HepG2 (cell line): ENCODE results near the gene TOR1B. TPM values are rescaled to one million over a fixed set of nuclear protein-coding genes. Genes with fewer than 3 reads are reported as not detected.

Experiments used
- ATAC-seq: fragments of 200-7000 bp; cut with Tn5 transposase; 3 replicates; pipeline ENCODE4 v1.9.1; 2020; ENCODE audit warnings: mild to moderate bottlenecking, moderate library complexity
- BruUV-seq: library from RNA; stranded (reverse); fragments of 400-500 nt; replicated peaks from 2 replicates; lab custom pipeline; 2021; lab: Mats Ljungman, UMichigan
- CTCF ChIA-PET: fragments of 300-600 bp; formaldehyde crosslinking; extraction: SDS; loops from one replicate; lab custom pipeline; 2021; ENCODE audit warnings: low total read pairs, inconsistent platforms, low intra/inter-chr PET ratio; lab: Yijun Ruan, JAX
- POLR2A ChIA-PET: fragments of 350-600 bp; sonication (Branson Sonifier 250); formaldehyde crosslinking; loops from one replicate; lab custom pipeline; 2020; ENCODE audit warnings: antibody characterized with exemption, inconsistent platforms; lab: Yijun Ruan, JAX
- DNase-seq: peaks from one replicate; pipeline ENCODE4 v3.0.0-alpha.2; 2015; ENCODE audit warnings: low spot score
- FAIRE-seq: peaks from 3 replicates; lab custom pipeline; 2011; peaks lifted over from hg19 to GRCh38; lab: Jason Lieb, UNC
- H2AFZ ChIP-seq: one replicate; pipeline ENCODE4 v1.6.1; 2011; ENCODE audit warnings: low read length, inconsistent platforms
- H3K27ac ChIP-seq: fragments of 300-600 bp; 3 replicates; pipeline ENCODE4 v1.8.0; 2011; ENCODE audit warnings: mixed run types, mild to moderate bottlenecking, mixed read lengths, low read length, inconsistent platforms; ENCODE audit not compliant: insufficient read depth; ENCODE audit errors: extremely low read length
- H3K27me3 ChIP-seq, 2 experiments: fragments of 200-600 bp in 1 of 2; 2 replicates in 1 of 2; 3 replicates in 1 of 2; pipeline versions ENCODE4 v1.6.0 to v1.8.0; 2011; ENCODE audit warnings: low read length in 2 of 2, mild to moderate bottlenecking in 2 of 2, moderate library complexity in 2 of 2, inconsistent platforms in 1 of 2; ENCODE audit not compliant: insufficient read depth in 2 of 2, control insufficient read depth in 1 of 2
- H3K36me3 ChIP-seq, 2 experiments: fragments of 200-600 bp in 1 of 2; replicated peaks in 1 of 2; 2 replicates in 1 of 2; 3 replicates in 1 of 2; pipeline versions ENCODE4 v1.5.1 to v1.8.0; 2011; ENCODE audit warnings: low read length in 2 of 2, inconsistent platforms in 1 of 2; ENCODE audit not compliant: insufficient read depth in 2 of 2, control insufficient read depth in 1 of 2
- H3K4me1 ChIP-seq: 2 replicates; pipeline ENCODE4 v1.5.1; 2012; ENCODE audit warnings: low read length, inconsistent platforms; ENCODE audit not compliant: insufficient read depth
- H3K4me2 ChIP-seq: 2 replicates; pipeline ENCODE4 v1.6.0; 2011; ENCODE audit warnings: low read depth, low read length, inconsistent platforms
- H3K4me3 ChIP-seq, 3 experiments: fragments of 200-600 bp in 1 of 3; sonication (generic), shearing (Covaris generic) in 1 of 3; replicated peaks in 1 of 3; 2 replicates each; pipeline ENCODE4 v1.5.1; 2011 to 2016; ENCODE audit warnings: low read length in 3 of 3, inconsistent platforms in 2 of 3, low read depth in 2 of 3, mild to moderate bottlenecking in 2 of 3, control low read depth in 1 of 3, mixed read lengths in 1 of 3; ENCODE audit not compliant: insufficient read depth in 1 of 3
- H3K79me2 ChIP-seq: one replicate; pipeline ENCODE4 v1.6.1; 2011; ENCODE audit warnings: low read length, inconsistent platforms; ENCODE audit not compliant: insufficient read depth
- H3K9ac ChIP-seq: 2 replicates; pipeline ENCODE4 v1.6.0; 2011; ENCODE audit warnings: mild to moderate bottlenecking, low read depth, low read length, inconsistent platforms; ENCODE audit not compliant: insufficient read depth
- H3K9me3 ChIP-seq: 2 replicates; pipeline ENCODE4 v1.5.1; 2012; ENCODE audit warnings: mild to moderate bottlenecking, low read length
- H4K20me1 ChIP-seq: 2 replicates; pipeline ENCODE4 v1.6.0; 2011; ENCODE audit warnings: inconsistent platforms, mild to moderate bottlenecking, low read length, moderate library complexity; ENCODE audit not compliant: insufficient read depth
- KAT2B ChIP-seq: fragments of 150-350 bp; IDR thresholded peaks from 2 replicates; pipeline ENCODE4 v1.6.1; 2014; ENCODE audit warnings: low read depth, low read length, borderline replicate concordance
- NAIF1 ChIP-seq: sonication (generic); formaldehyde crosslinking; IDR thresholded peaks from 2 replicates; pipeline ENCODE4 v1.5.0; 2020; ENCODE audit warnings: mild to moderate bottlenecking, missing genetic modification reagents, borderline replicate concordance
- NFYC ChIP-seq: IDR thresholded peaks from 2 replicates; pipeline ENCODE4 v1.6.1; 2016; ENCODE audit warnings: missing genetic modification reagents, missing compliant biosample characterization
- NRL ChIP-seq: sonication (generic); formaldehyde crosslinking; IDR thresholded peaks from 2 replicates; pipeline ENCODE4 v1.5.0; 2020; ENCODE audit warnings: missing genetic modification reagents, mild to moderate bottlenecking, moderate library complexity, borderline replicate concordance
- RBFOX2 ChIP-seq: fragments of 200-400 bp; formaldehyde crosslinking; IDR thresholded peaks from 2 replicates; pipeline ENCODE4 v1.6.1; 2017; ENCODE audit warnings: low read depth, mild to moderate bottlenecking, low read length
- SIN3B ChIP-seq: fragments of 150-350 bp; IDR thresholded peaks from 2 replicates; pipeline ENCODE4 v1.6.1; 2014; ENCODE audit warnings: low read length
- ZNF205 ChIP-seq: IDR thresholded peaks from 2 replicates; pipeline ENCODE4 v1.6.1; 2018; ENCODE audit warnings: missing biosample characterization, missing genetic modification reagents
- ZNF451 ChIP-seq: sonication (generic); formaldehyde crosslinking; IDR thresholded peaks from 2 replicates; pipeline ENCODE4 v1.5.0; 2020; ENCODE audit warnings: mild to moderate bottlenecking, missing genetic modification reagents
- ZNF484 ChIP-seq: sonication (generic); formaldehyde crosslinking; IDR thresholded peaks from 2 replicates; pipeline ENCODE4 v1.5.1; 2020; ENCODE audit warnings: mild to moderate bottlenecking, low read depth, missing genetic modification reagents, borderline replicate concordance
- ZNF766 ChIP-seq: sonication (generic); formaldehyde crosslinking; IDR thresholded peaks from 2 replicates; pipeline ENCODE4 v1.5.0; 2020; ENCODE audit warnings: missing genetic modification reagents, borderline replicate concordance
- WGBS: methylation state at CpG from one replicate; pipeline ENCODE4 v1.1.6; 2017; ENCODE audit warnings: low lambda C conversion rate; 5-methylcytosine and 5-hydroxymethylcytosine counted together
- in situ Hi-C: cut with HindIII; loops from 2 replicates; pipeline ENCODE4 v1.10.0; 2017; ENCODE audit warnings: low pct_unique_long_range_greater_than_20kb; ENCODE audit not compliant: extremely low pct_ligation_motif_present
- intact Hi-C: fragments of 100-400 bp; cut with micrococcal nuclease; formaldehyde crosslinking; loops from one replicate; pipeline ENCODE4 v1.10.0; 2022; ENCODE audit not compliant: unreplicated experiment
- polyA plus RNA-seq, 8 experiments: library from polyadenylated mRNA; depleted of rRNA in 3 of 8; stranded (reverse) in 7 of 8; unstranded in 1 of 8; fragments of >200 nt; fragmentation: Illumina TruSeq in 4 of 8; extraction: Trizol in 4 of 8; gene quantifications; 2 replicates each; pipeline versions ENCODE4 v1.2.1 to v1.2.3, GENCODE V29; 2011 to 2016; ENCODE audit warnings: low read depth in 4 of 8, missing spikeins in 1 of 8, mixed read lengths in 1 of 8; ENCODE audit not compliant: insufficient read depth in 1 of 8
- total RNA-seq, 5 experiments: library from RNA; depleted of rRNA; stranded (reverse); fragments of >200 nt; fragmentation: Illumina TruSeq; extraction: Trizol; gene quantifications; 2 replicates each; pipeline ENCODE4 v1.2.3, GENCODE V29; 2016; ENCODE audit warnings: low read depth in 1 of 5
- TF ChIP-seq, protein P1 (sequence below): sonication (generic); formaldehyde crosslinking; IDR thresholded peaks from 2 replicates; pipeline ENCODE4 v1.4.0; 2020; ENCODE audit warnings: missing genetic modification reagents
- TF ChIP-seq, protein P2 (sequence below): sonication (generic); formaldehyde crosslinking; IDR thresholded peaks from 2 replicates; pipeline ENCODE4 v1.4.0; 2020; ENCODE audit warnings: missing genetic modification reagents, borderline replicate concordance
- TF ChIP-seq, protein P3 (sequence below): sonication (generic); formaldehyde crosslinking; IDR thresholded peaks from 2 replicates; pipeline ENCODE4 v1.8.0; 2022; ENCODE audit warnings: missing genetic modification reagents, mild to moderate bottlenecking, inconsistent platforms, borderline replicate concordance
- TF ChIP-seq, protein P4 (sequence below): sonication (generic); formaldehyde crosslinking; IDR thresholded peaks from 2 replicates; pipeline ENCODE4 v1.4.0; 2020; ENCODE audit warnings: missing genetic modification reagents

The TOR1B gene
- total and polyA plus RNA-seq, 2 of the 13 experiments (the other 11 are each of a cell fraction or from before 2014, with no cell fraction given): 18.1 to 21.3 TPM

DNA sequence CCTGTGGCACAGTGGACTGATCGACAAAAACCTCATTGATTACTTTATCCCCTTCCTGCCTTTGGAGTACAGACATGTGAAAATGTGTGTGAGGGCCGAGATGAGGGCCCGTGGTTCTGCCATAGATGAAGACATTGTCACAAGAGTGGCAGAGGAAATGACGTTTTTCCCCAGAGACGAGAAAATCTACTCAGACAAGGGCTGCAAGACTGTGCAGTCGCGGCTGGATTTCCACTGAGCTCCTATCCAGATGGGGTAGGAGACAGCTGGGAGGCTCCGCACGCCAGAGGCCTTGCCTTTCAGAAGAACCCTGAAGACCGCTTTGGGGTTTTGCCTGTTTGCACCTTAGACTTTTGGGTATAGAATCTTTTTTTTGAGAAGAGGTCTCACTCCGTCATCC is 6.4 kb downstream of the TOR1B start:
- Histone ChIP-seq H3K4me2 (no peak overlapping the region), H3K4me1 (peaks cover 25% of the 10 kb centered on the region), H3K36me3 (peaks cover 5 to 18% of the 10 kb centered on the region in 2 experiments; a peak in 4 of 5 replicates), H3K9me3 (no peaks in the 10 kb centered on the region), H3K9ac (no peak overlapping the region), H2AFZ (no peak overlapping the region), H3K27me3 (no peaks in the 10 kb centered on the region), H3K79me2 (peaks cover under 1% of the 10 kb centered on the region), H3K4me3 (no peak overlapping the region), H3K27ac (no peak overlapping the region), H4K20me1 (no peaks in the 10 kb centered on the region)
- CTCF ChIA-PET: no interaction called here
- no peak for DNase-seq
- TF ChIP-seq, protein P1, sequence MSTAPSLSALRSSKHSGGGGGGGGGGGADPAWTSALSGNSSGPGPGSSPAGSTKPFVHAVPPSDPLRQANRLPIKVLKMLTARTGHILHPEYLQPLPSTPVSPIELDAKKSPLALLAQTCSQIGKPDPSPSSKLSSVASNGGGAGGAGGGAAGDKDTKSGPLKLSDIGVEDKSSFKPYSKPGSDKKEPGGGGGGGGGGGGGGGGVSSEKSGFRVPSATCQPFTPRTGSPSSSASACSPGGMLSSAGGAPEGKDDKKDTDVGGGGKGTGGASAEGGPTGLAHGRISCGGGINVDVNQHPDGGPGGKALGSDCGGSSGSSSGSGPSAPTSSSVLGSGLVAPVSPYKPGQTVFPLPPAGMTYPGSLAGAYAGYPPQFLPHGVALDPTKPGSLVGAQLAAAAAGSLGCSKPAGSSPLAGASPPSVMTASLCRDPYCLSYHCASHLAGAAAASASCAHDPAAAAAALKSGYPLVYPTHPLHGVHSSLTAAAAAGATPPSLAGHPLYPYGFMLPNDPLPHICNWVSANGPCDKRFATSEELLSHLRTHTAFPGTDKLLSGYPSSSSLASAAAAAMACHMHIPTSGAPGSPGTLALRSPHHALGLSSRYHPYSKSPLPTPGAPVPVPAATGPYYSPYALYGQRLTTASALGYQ (CRISPR knock-in tag): no peak
- TF ChIP-seq ZNF484 (no peak), ZNF766 (CRISPR knock-in tag) (no peak), NFYC (no peak), ZNF451 (no peak), NRL (CRISPR knock-in tag) (no peak), KAT2B (no peak), ZNF205 (CRISPR knock-in tag) (no peak), RBFOX2 (no peak), NAIF1 (no peak), SIN3B (no peak)
- TF ChIP-seq, protein P2, sequence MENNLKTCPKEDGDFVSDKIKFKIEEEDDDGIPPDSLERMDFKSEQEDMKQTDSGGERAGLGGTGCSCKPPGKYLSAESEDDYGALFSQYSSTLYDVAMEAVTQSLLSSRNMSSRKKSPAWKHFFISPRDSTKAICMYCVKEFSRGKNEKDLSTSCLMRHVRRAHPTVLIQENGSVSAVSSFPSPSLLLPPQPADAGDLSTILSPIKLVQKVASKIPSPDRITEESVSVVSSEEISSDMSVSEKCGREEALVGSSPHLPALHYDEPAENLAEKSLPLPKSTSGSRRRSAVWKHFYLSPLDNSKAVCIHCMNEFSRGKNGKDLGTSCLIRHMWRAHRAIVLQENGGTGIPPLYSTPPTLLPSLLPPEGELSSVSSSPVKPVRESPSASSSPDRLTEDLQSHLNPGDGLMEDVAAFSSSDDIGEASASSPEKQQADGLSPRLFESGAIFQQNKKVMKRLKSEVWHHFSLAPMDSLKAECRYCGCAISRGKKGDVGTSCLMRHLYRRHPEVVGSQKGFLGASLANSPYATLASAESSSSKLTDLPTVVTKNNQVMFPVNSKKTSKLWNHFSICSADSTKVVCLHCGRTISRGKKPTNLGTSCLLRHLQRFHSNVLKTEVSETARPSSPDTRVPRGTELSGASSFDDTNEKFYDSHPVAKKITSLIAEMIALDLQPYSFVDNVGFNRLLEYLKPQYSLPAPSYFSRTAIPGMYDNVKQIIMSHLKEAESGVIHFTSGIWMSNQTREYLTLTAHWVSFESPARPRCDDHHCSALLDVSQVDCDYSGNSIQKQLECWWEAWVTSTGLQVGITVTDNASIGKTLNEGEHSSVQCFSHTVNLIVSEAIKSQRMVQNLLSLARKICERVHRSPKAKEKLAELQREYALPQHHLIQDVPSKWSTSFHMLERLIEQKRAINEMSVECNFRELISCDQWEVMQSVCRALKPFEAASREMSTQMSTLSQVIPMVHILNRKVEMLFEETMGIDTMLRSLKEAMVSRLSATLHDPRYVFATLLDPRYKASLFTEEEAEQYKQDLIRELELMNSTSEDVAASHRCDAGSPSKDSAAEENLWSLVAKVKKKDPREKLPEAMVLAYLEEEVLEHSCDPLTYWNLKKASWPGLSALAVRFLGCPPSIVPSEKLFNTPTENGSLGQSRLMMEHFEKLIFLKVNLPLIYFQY (CRISPR knock-in tag): no peak
- TF ChIP-seq, protein P3, sequence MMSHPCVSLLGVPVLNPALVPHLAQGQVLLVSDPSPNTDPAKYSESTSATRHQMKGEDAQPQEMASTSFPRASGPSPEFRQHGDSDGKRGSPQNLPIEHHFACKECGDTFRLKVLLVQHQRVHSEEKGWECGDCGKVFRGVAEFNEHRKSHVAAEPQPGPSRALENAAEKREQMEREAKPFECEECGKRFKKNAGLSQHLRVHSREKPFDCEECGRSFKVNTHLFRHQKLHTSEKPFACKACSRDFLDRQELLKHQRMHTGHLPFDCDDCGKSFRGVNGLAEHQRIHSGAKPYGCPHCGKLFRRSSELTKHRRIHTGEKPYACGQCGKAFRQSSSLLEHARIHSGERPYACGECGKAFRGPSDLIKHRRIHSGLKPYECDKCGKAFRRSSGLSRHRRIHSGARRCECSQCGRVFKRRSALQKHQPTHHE (CRISPR knock-in tag): no peak
- TF ChIP-seq, protein P4, sequence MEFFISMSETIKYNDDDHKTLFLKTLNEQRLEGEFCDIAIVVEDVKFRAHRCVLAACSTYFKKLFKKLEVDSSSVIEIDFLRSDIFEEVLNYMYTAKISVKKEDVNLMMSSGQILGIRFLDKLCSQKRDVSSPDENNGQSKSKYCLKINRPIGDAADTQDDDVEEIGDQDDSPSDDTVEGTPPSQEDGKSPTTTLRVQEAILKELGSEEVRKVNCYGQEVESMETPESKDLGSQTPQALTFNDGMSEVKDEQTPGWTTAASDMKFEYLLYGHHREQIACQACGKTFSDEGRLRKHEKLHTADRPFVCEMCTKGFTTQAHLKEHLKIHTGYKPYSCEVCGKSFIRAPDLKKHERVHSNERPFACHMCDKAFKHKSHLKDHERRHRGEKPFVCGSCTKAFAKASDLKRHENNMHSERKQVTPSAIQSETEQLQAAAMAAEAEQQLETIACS (CRISPR knock-in tag): no peak
- ATAC-seq: no peak
- WGBS: 93% methylated on average over 9 of the region's 11 CpGs
- BruUV-seq: no TSS peak
- intact Hi-C loops: no loop called here
- no peak for FAIRE-seq
- in situ Hi-C loops: no loop called here
- POLR2A ChIA-PET: interaction anchor here (0.6 to 0.7 kb wide), 2 partner anchors 18 to 25 kb away, joined by 3 read pairs; no protein-coding TSS in a partner anchor
